ENCODE measurements around the gene PAN3.

DNA sequence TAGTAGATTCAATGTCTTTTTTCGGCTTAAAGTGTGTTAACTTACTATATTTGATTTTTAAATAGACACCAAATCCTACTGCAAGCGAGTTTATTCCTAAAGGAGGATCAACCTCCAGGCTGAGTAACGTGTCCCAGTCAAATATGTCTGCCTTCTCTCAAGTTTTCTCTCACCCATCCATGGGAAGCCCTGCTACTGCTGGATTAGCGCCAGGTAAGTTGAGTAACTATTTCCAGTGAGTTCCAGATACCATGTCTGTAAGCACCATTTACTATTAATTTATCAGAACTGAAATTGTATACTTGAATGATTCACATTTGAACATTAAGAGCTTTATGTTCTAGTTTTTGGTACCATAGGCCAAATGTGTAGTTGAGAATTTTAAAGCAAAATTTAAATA lies 81.8 kb downstream of the PAN3 start:
- TF ChIP-seq, protein P1, sequence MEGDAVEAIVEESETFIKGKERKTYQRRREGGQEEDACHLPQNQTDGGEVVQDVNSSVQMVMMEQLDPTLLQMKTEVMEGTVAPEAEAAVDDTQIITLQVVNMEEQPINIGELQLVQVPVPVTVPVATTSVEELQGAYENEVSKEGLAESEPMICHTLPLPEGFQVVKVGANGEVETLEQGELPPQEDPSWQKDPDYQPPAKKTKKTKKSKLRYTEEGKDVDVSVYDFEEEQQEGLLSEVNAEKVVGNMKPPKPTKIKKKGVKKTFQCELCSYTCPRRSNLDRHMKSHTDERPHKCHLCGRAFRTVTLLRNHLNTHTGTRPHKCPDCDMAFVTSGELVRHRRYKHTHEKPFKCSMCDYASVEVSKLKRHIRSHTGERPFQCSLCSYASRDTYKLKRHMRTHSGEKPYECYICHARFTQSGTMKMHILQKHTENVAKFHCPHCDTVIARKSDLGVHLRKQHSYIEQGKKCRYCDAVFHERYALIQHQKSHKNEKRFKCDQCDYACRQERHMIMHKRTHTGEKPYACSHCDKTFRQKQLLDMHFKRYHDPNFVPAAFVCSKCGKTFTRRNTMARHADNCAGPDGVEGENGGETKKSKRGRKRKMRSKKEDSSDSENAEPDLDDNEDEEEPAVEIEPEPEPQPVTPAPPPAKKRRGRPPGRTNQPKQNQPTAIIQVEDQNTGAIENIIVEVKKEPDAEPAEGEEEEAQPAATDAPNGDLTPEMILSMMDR (conservative IDR thresholded peaks at IDR 0.05; ENCODE audit: low read depth in 2 of 2): no peak
- TF ChIP-seq EZH2 (IDR thresholded peaks at IDR 0.05; ENCODE audit: low read depth, unreplicated experiment) (no peak), JUNB (IDR thresholded peaks at IDR 0.05; ENCODE audit: unreplicated experiment) (no peak), CREB1 (CRISPR knock-in tag; IDR thresholded peaks at IDR 0.05; ENCODE audit: low read depth) (no peak), POLR2AphosphoS5 (IDR thresholded peaks at IDR 0.05; ENCODE audit: low read depth) (no peak), ZNF331 (CRISPR knock-in tag; IDR thresholded peaks at IDR 0.05; ENCODE audit: low read depth) (no peak), ZNF114 (CRISPR knock-in tag; IDR thresholded peaks at IDR 0.05) (no peak), EZH2phosphoT487 (IDR thresholded peaks at IDR 0.05; ENCODE audit: unreplicated experiment) (no peak)
- TF ChIP-seq, protein P2, sequence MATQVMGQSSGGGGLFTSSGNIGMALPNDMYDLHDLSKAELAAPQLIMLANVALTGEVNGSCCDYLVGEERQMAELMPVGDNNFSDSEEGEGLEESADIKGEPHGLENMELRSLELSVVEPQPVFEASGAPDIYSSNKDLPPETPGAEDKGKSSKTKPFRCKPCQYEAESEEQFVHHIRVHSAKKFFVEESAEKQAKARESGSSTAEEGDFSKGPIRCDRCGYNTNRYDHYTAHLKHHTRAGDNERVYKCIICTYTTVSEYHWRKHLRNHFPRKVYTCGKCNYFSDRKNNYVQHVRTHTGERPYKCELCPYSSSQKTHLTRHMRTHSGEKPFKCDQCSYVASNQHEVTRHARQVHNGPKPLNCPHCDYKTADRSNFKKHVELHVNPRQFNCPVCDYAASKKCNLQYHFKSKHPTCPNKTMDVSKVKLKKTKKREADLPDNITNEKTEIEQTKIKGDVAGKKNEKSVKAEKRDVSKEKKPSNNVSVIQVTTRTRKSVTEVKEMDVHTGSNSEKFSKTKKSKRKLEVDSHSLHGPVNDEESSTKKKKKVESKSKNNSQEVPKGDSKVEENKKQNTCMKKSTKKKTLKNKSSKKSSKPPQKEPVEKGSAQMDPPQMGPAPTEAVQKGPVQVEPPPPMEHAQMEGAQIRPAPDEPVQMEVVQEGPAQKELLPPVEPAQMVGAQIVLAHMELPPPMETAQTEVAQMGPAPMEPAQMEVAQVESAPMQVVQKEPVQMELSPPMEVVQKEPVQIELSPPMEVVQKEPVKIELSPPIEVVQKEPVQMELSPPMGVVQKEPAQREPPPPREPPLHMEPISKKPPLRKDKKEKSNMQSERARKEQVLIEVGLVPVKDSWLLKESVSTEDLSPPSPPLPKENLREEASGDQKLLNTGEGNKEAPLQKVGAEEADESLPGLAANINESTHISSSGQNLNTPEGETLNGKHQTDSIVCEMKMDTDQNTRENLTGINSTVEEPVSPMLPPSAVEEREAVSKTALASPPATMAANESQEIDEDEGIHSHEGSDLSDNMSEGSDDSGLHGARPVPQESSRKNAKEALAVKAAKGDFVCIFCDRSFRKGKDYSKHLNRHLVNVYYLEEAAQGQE (IDR thresholded peaks at IDR 0.05; ENCODE audit: unreplicated experiment): no peak

Measured in GM23338 (cell line).